HepG2 (cell line): ENCODE measurements around the gene NAP1L1. TPM values are rescaled to one million over a fixed set of nuclear protein-coding genes. Genes with fewer than 3 reads are reported as not detected.

Source experiments
- AHDC1 ChIP-seq: sonication (generic); formaldehyde crosslinking; IDR thresholded peaks from 2 replicates; pipeline ENCODE4 v1.5.1; 2020; ENCODE audit warnings: mild to moderate bottlenecking, missing genetic modification reagents, borderline replicate concordance
- DMAP1 ChIP-seq: IDR thresholded peaks from 2 replicates; pipeline ENCODE4 v1.6.1; 2016
- KLF12 ChIP-seq: sonication (generic); formaldehyde crosslinking; IDR thresholded peaks from 2 replicates; pipeline ENCODE4 v1.4.0; 2020; ENCODE audit warnings: missing genetic modification reagents, borderline replicate concordance
- MED8 ChIP-seq: sonication (generic); formaldehyde crosslinking; IDR thresholded peaks from 2 replicates; pipeline ENCODE4 v1.8.1; 2023; ENCODE audit warnings: mild to moderate bottlenecking, missing genetic modification reagents; ENCODE audit not compliant: insufficient replicate concordance
- PHF8 ChIP-seq: sonication (generic); formaldehyde crosslinking; IDR thresholded peaks from 2 replicates; pipeline ENCODE4 v1.5.0; 2020; ENCODE audit warnings: missing genetic modification reagents
- POLR2A ChIP-seq, 2 experiments: IDR thresholded peaks; 2 replicates each; pipeline ENCODE4 v1.6.1; 2011; ENCODE audit warnings: low read depth in 2 of 2, low read length in 2 of 2, mild to moderate bottlenecking in 1 of 2, moderate library complexity in 1 of 2; ENCODE audit not compliant: insufficient read depth in 1 of 2
- SOX6 ChIP-seq, 2 experiments: fragments of 450-650 bp in 1 of 2; sonication (generic) in 1 of 2; formaldehyde crosslinking in 1 of 2; IDR thresholded peaks; 2 replicates each; pipeline versions ENCODE4 v1.4.0 to v1.6.1; 2017 to 2020; ENCODE audit warnings: antibody characterized with exemption in 1 of 2, mild to moderate bottlenecking in 1 of 2, missing genetic modification reagents in 1 of 2
- STAT5B ChIP-seq: sonication (generic); formaldehyde crosslinking; IDR thresholded peaks from 2 replicates; pipeline ENCODE4 v1.4.0; 2020; ENCODE audit warnings: missing genetic modification reagents
- TAF1 ChIP-seq: sonication (generic); formaldehyde crosslinking; IDR thresholded peaks from 2 replicates; pipeline ENCODE4 v1.4.0; 2020; ENCODE audit warnings: missing genetic modification reagents
- ZFP41 ChIP-seq: sonication (generic); formaldehyde crosslinking; IDR thresholded peaks from 2 replicates; pipeline ENCODE4 v1.4.0; 2020; ENCODE audit warnings: mild to moderate bottlenecking, missing genetic modification reagents, borderline replicate concordance
- ZNF430 ChIP-seq: sonication (generic); formaldehyde crosslinking; IDR thresholded peaks from 2 replicates; pipeline ENCODE4 v1.9.0; 2021; ENCODE audit warnings: mild to moderate bottlenecking, missing genetic modification reagents
- ZNF550 ChIP-seq: sonication (generic); formaldehyde crosslinking; IDR thresholded peaks from 2 replicates; pipeline ENCODE4 v1.4.0; 2020; ENCODE audit warnings: mild to moderate bottlenecking, missing genetic modification reagents, borderline replicate concordance
- ZNF776 ChIP-seq: sonication (generic); formaldehyde crosslinking; IDR thresholded peaks from 2 replicates; pipeline ENCODE4 v1.4.0; 2020; ENCODE audit warnings: mild to moderate bottlenecking, missing genetic modification reagents
- ZSCAN29 ChIP-seq: sonication (generic); formaldehyde crosslinking; conservative IDR thresholded peaks from 2 replicates; pipeline ENCODE4 v1.4.0; 2020; ENCODE audit warnings: mild to moderate bottlenecking, missing genetic modification reagents
- ZSCAN30 ChIP-seq: sonication (generic); formaldehyde crosslinking; IDR thresholded peaks from 2 replicates; pipeline ENCODE4 v1.5.0; 2020; ENCODE audit warnings: mild to moderate bottlenecking, missing genetic modification reagents
- polyA plus RNA-seq, 8 experiments: library from polyadenylated mRNA; depleted of rRNA in 3 of 8; stranded (reverse) in 7 of 8; unstranded in 1 of 8; fragments of >200 nt; fragmentation: Illumina TruSeq in 4 of 8; extraction: Trizol in 4 of 8; gene quantifications; 2 replicates each; pipeline versions ENCODE4 v1.2.1 to v1.2.3, GENCODE V29; 2011 to 2016; ENCODE audit warnings: low read depth in 4 of 8, missing spikeins in 1 of 8, mixed read lengths in 1 of 8; ENCODE audit not compliant: insufficient read depth in 1 of 8
- total RNA-seq, 5 experiments: library from RNA; depleted of rRNA; stranded (reverse); fragments of >200 nt; fragmentation: Illumina TruSeq; extraction: Trizol; gene quantifications; 2 replicates each; pipeline ENCODE4 v1.2.3, GENCODE V29; 2016; ENCODE audit warnings: low read depth in 1 of 5

NAP1L1 gene
- total and polyA plus RNA-seq, 2 of the 13 experiments (the other 11 are each of a cell fraction or from before 2014, with no cell fraction given), result 207 to 309 TPM

GRCh38 chr12:76029982-76030340 is 54.5 kb downstream of the NAP1L1 start (continued):
- TF ChIP-seq PHF8 (CRISPR knock-in tag) (peak; percentile 44), ZNF550 (CRISPR knock-in tag) (0 out of 2 replicates have a peak, but pooled peaks have one; percentile 69), ZFP41 (peak; percentile 60; the same call in 1 of the 2 replicates), ZNF430 (CRISPR knock-in tag) (peak; percentile 34; the same call in 1 of the 2 replicates), AHDC1 (CRISPR knock-in tag) (0 out of 2 replicates have a peak, but pooled peaks have one; percentile 5), SOX6 (IDR thresholded peaks at IDR 0.05) (no peak), SOX6 (CRISPR knock-in tag; IDR thresholded peaks at IDR 0.05) (peak; percentile 40; the same call in 1 of the 2 replicates), POLR2A (IDR thresholded peaks at IDR 0.05; ENCODE audit: insufficient read depth in 1 of 2, low read depth in 2 of 2, low read length in 2 of 2) (peak in 1 of 2 experiments; percentile 49; a peak in 1 of 4 replicates), STAT5B (CRISPR knock-in tag) (no peak), MED8 (peak; percentile 27), ZNF776 (CRISPR knock-in tag) (peak; percentile 28; the same call in 1 of the 2 replicates), KLF12 (CRISPR knock-in tag) (0 out of 2 replicates have a peak, but pooled peaks have one; percentile 24), ZSCAN29 (CRISPR knock-in tag) (peak; percentile 31; the same call in 1 of the 2 replicates), DMAP1 (CRISPR knock-in tag) (0 out of 2 replicates have a peak, but pooled peaks have one; percentile 19), TAF1 (peak; percentile 38; the same call in 1 of the 2 replicates), ZSCAN30 (CRISPR knock-in tag) (no peak)
